Endometrial microvascular endothelial cells (primary cell): ENCODE measurements around the gene WDR26. TPM values are rescaled to one million over a fixed set of nuclear protein-coding genes. Genes with fewer than 3 reads are reported as not detected.
"Not testable (repeated sequence)": the region's sequence is repeated elsewhere in the genome, so short reads cannot be mapped to it uniquely, and the experiment has no call there.

Experiments used
- in situ Hi-C: cut with HindIII; loops from 2 replicates; pipeline ENCODE4 v1.10.0; 2017; ENCODE audit warnings: low sequenced_read_pairs, low pct_unique_long_range_greater_than_20kb; ENCODE audit errors: inconsistent ontology term
- total RNA-seq: library from RNA; depleted of rRNA; stranded (reverse); fragments of >200 nt; gene quantifications from one replicate; pipeline ENCODE4 v1.2.3, GENCODE V29; 2015; ENCODE audit errors: inconsistent ontology term

Gene WDR26
- total RNA-seq = 38.7 TPM

- in situ Hi-C loops = no loop called here
These were observed at the start of gene WDR26 for GRCh38 chr1:224434691-224435317. Gene WDR26 (minus strand): TSS chr1:224434797.

GRCh38 chr1:224483206-224483605 lies 48.6 kb upstream of the WDR26 start:
- in situ Hi-C loops = not testable (repeated sequence)

- in situ Hi-C loops = no loop called here
These were observed 48.0 kb upstream of the WDR26 start for GRCh38 chr1:224482619-224483018.

DNA sequence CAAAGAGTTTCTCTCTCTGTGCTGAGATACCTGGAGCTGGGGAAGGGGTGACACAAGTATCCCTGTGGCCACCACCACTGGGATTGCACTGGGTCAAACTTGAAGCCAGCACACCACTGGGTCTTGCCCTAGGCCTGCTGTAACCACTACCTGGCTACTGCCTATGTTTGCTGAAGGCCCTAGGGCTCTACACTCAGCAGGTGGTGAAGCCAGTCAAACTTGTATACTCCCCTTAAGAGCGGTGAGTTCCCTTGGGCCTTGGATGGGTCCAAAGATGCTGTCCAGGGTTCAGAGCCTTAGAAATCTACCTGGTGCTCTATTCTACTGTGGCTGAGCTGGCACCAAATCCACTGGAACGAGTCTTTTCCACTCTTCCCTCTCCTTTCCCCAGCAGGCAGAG lies 47.0 kb upstream of the WDR26 start:
- in situ Hi-C loops = no loop called here

- in situ Hi-C loops = not testable (repeated sequence)
These were observed 46.4 kb upstream of the WDR26 start for GRCh38 chr1:224480888-224481459.

- in situ Hi-C loops = not testable (repeated sequence)
These were observed 45.6 kb upstream of the WDR26 start for GRCh38 chr1:224480200-224480599.

GRCh38 chr1:224472806-224473205 lies 38.2 kb upstream of the WDR26 start:
- in situ Hi-C loops = no loop called here

- in situ Hi-C loops = no loop called here
These were observed 31.6 kb upstream of the WDR26 start for GRCh38 chr1:224466154-224466553.

- in situ Hi-C loops = no loop called here
These were observed 25.4 kb upstream of the WDR26 start for GRCh38 chr1:224459966-224460365.

DNA sequence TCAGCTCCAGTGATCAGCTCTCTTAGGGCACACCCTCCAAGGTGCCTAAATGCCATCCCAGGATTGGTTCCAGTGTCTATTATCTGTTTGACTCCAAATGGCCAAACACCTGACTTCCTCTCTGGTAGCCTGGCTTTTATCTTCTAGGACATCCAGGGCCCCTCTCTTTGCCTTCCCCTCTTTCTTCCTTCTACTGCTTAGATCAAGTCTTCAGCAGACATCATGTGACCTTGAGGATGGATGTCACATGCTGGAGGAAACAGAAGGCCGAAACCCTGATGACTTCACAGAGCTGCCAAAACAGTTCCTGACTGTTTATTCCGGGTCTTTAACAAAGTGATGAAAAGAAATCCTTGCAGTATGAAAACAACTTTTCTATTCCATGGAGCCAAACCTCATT lies 24.4 kb upstream of the WDR26 start:
- in situ Hi-C loops = no loop called here

GRCh38 chr1:224458296-224458695 lies 23.7 kb upstream of the WDR26 start:
- in situ Hi-C loops = no loop called here

GRCh38 chr1:224457782-224458144 lies 23.2 kb upstream of the WDR26 start:
- in situ Hi-C loops = no loop called here

GRCh38 chr1:224456637-224456953 lies 22.0 kb upstream of the WDR26 start:
- in situ Hi-C loops = no loop called here

DNA sequence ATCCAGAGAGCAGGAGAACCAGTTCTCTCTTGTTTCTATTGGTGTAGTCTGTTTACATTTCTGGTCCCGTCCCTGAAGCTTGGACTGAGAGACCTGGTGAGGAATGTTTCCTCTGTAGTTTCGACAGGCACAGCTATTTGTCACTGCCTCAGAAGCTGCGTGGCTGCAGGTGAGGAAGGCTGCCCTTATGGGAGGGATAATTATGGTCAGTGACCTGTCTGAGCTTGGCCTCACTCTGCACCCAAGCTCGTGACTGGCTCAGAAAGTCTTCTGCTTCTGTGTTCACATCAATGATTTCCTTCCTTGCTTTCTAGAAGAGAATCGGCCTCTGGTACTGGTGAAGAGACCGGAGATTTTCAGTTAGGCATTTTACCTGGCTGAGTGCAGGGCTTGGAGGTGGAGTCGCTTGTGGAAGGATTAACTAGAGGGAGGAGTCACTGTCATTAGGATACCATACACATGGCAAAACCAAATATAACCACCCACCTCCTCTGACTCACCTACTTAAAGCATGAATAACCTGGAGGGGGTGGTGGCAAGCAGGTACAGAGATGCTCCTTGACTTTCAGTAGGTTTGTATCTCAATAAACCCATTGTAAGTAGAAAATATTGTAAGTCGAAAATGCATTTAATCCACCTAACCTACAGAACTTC lies 19.9 kb upstream of the WDR26 start:
- in situ Hi-C loops = no loop called here

GRCh38 chr1:224450561-224451350 lies 16.2 kb upstream of the WDR26 start:
- in situ Hi-C loops = no loop called here

DNA sequence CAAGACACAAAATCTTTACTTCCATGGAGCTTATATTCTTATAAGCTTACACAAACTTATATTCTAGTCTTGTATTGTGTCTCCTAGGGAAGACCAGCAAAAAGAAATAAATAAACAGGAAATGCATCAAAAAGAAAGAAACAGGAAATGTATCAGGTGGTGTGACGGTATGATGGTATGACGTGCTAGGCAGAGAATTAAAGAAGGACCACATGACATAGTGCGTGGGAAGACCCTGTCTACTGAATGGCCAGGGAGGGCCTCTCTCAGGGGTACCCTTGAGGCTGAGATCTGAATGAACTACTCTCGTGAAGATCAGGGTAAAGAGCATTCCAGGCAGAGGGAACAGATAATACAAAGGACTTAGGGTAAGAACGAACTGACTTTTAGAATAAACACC lies 15.6 kb upstream of the WDR26 start:
- in situ Hi-C loops = no loop called here

- in situ Hi-C loops = no loop called here
These were observed 13.9 kb upstream of the WDR26 start for GRCh38 chr1:224448453-224449017.

DNA sequence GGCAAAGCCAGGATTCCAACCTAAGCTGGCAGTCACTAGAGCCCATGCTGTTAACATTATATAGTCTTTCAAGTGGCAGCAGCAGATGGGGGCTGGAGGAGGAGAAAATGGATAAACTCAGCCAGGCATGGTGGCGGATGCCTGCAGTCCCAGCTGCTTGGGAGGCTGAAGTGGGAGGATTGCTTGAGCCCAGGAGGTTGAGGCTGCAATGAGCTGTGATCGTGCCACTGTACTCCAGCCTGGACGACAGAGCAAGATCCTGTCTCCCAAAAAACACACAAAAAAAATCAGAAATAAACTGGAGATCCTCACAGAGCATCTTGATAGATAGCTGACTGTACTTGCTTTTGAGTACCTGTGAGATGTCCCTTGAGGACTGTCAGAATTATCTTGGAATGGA lies 13.4 kb upstream of the WDR26 start:
- in situ Hi-C loops = no loop called here

GRCh38 chr1:224447251-224447650 lies 12.7 kb upstream of the WDR26 start:
- in situ Hi-C loops = no loop called here

DNA sequence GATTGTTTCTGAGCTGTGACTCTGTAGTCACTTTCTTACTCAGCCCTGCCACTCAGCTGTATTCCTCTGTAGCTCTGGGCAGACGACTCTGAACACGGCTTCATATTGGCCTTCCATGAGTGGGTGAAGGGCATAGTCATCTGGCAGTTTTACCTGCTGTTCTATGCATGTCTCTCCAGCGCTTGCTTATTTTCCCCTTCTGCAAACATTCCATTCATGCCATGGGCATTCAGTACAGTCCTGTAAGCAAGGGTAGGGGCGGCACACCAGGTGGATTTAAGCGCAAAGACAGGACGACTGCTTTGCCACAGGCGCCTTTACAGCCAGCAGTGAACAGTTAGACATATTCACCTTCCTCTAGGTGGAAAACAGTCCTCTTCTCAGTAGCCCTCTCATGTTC lies 4.4 kb upstream of the WDR26 start:
- in situ Hi-C loops = no loop called here
